ENCODE results near the gene ELAVL3. TPM values are rescaled to one million over a fixed set of nuclear protein-coding genes. Genes with fewer than 3 reads are reported as not detected.

The ELAVL3 gene
- total and polyA plus RNA-seq, 2 of the 8 experiments (the other 6 are each of a cell fraction or from before 2014, with no cell fraction given): 0.80 to 1.0 TPM

- H2BK20ac ChIP-seq (ENCODE audit: low read length): no peak within 1 kb of the TSS
- peaks cover 7% of the 10 kb centered on the region for H3K23me2 ChIP-seq (ENCODE audit: low read depth, low read length)
- peaks cover 9 to 24% (median 16%) of the 10 kb centered on the region in 4 experiments; a peak in 7 of 8 replicates for H3K36me3 ChIP-seq (ENCODE audit: control insufficient read depth in 2 of 4, insufficient read depth in 4 of 4, low read length in 3 of 4)
- peak within 1 kb of the TSS; percentile 85 for H4K91ac ChIP-seq (replicated peaks; ENCODE audit: insufficient read length, low read length)
- H3K23ac ChIP-seq (ENCODE audit: insufficient read length): no peak within 1 kb of the TSS
- no peak within 1 kb of the TSS for H3K14ac ChIP-seq (ENCODE audit: insufficient read length)
- H3K9ac ChIP-seq (replicated peaks in 1 of 4; ENCODE audit: extremely low read depth in 1 of 4, low read depth in 3 of 4, low read length in 3 of 4): peak within 1 kb of the TSS; percentile 76 to 97 (median 96)
- H3K27ac ChIP-seq (ENCODE audit: low read depth, low read length): peak within 1 kb of the TSS; percentile 91
- peak within 1 kb of the TSS; percentile 81 for H4K5ac ChIP-seq (ENCODE audit: insufficient read length, low read depth, low read length)
- H3K4me2 ChIP-seq (ENCODE audit: insufficient read depth in 1 of 2, low read depth in 2 of 2, low read length in 2 of 2): peak within 1 kb of the TSS; percentile 76 to 91
- DNase-seq (ENCODE audit: low read depth in 1 of 2, low spot score in 2 of 2) (peak; percentile 98 to 99), FAIRE-seq (peak; percentile 92)
- H2AK5ac ChIP-seq (ENCODE audit: low read depth, low read length): peak within 1 kb of the TSS; percentile 3; the same call in 1 of the 2 replicates
- CTCF ChIA-PET (ENCODE audit: partially characterized antibody): interaction anchor here (0.6 to 13.0 kb wide), 21 partner anchors 9 to 1639 kb away, joined by 3 to 192 read pairs (median 4); partner anchors contain the start of genes EPOR, RGL3 and SWSAP1
- POLR2A ChIA-PET (ENCODE audit: partially characterized antibody): interaction anchor here (1.0 to 2.8 kb wide), 9 partner anchors 8 to 60 kb away, joined by 3 to 15 read pairs (median 9); partner anchors contain the start of genes RGL3 and SWSAP1
- peak within 1 kb of the TSS; percentile 50 for H2BK12ac ChIP-seq (ENCODE audit: low read depth, low read length)
- no peaks in the 10 kb centered on the region; the same call in none of the 2 replicates for H3K79me1 ChIP-seq (ENCODE audit: low read depth, low read length)
- peaks cover 0 to 5% of the 10 kb centered on the region in 2 experiments for H4K20me1 ChIP-seq (replicated peaks in 1 of 2; ENCODE audit: control insufficient read depth in 1 of 2, insufficient read depth in 2 of 2, low read length in 2 of 2)
- peak within 1 kb of the TSS; percentile 95 for H4K8ac ChIP-seq (ENCODE audit: extremely low read depth, insufficient read depth, low read length)
- peaks cover 0 to 13% (median 7%) of the 10 kb centered on the region in 4 experiments; a peak in 5 of 7 replicates for H3K4me1 ChIP-seq (replicated peaks in 1 of 4; ENCODE audit: control insufficient read depth in 3 of 4, insufficient read depth in 4 of 4, low read length in 3 of 4)
- WGBS, 2 experiments (ENCODE audit: extremely low coverage in 1 of 2, insufficient coverage in 1 of 2, insufficient read length in 1 of 2, insufficient replicate concordance in 2 of 2, low coverage in 1 of 2, low lambda C conversion rate in 2 of 2, missing lambda C conversion rate in 1 of 2): 2% methylated on average over 47 of the region's 53 CpGs; no CpG with 5 or more reads in 1 of the 2 experiments
- H3K27me3 ChIP-seq (replicated peaks in 1 of 4; ENCODE audit: control insufficient read depth in 3 of 4, extremely low read depth in 1 of 4, insufficient read depth in 3 of 4, low read length in 3 of 4): no peaks in the 10 kb centered on the region
- H2BK5ac ChIP-seq (ENCODE audit: low read depth, low read length): peak within 1 kb of the TSS; percentile 97
- peak within 1 kb of the TSS; percentile 92 for H3K4ac ChIP-seq (replicated peaks; ENCODE audit: insufficient read length, low read depth, low read length)
- H3K9me3 ChIP-seq (ENCODE audit: insufficient read depth in 2 of 2, low read depth in 1 of 2, low read length in 1 of 2): no peaks in the 10 kb centered on the region
- peaks cover 0 to 16% of the 10 kb centered on the region in 2 experiments; a peak in 2 of 4 replicates for H3K79me2 ChIP-seq (ENCODE audit: control insufficient read depth in 1 of 2, insufficient read depth in 2 of 2, low read length in 2 of 2)
- peak within 1 kb of the TSS; percentile 91 for H2AFZ ChIP-seq (ENCODE audit: low read length)
- H3K4me3 ChIP-seq (ENCODE audit: extremely low read depth in 1 of 4, insufficient read depth in 2 of 4, low read depth in 3 of 4, low read length in 4 of 4): peak within 1 kb of the TSS; percentile 86 to 99 (median 93)
- H3K18ac ChIP-seq (ENCODE audit: extremely low read depth, low read length): peak within 1 kb of the TSS; percentile 60; the same call in 1 of the 2 replicates
- peak within 1 kb of the TSS; percentile 69 for H2BK120ac ChIP-seq (replicated peaks; ENCODE audit: low read depth, low read length)
- no peak within 1 kb of the TSS; the same call in 1 of the 2 replicates for H2BK15ac ChIP-seq (ENCODE audit: low read length)
- H3K56ac ChIP-seq (replicated peaks; ENCODE audit: insufficient read length, low read depth, low read length): peak within 1 kb of the TSS; percentile 87
- TF ChIP-seq JUN (IDR thresholded peaks at IDR 0.05; ENCODE audit: low read depth, low read length) (no peak), NRF1 (IDR thresholded peaks at IDR 0.05; ENCODE audit: low read depth, low read length) (no peak), MAFK (IDR thresholded peaks at IDR 0.05; ENCODE audit: low read depth, low read length) (no peak), TBP (IDR thresholded peaks at IDR 0.05; ENCODE audit: low read depth, low read length) (peak; percentile 83)
These were observed 45.6 kb downstream of the ELAVL3 start, which contains the start of the genes ODAD3 and PRKCSH for GRCh38 chr19:11435057-11435832. ODAD3 (minus strand) TSS chr19:11435121; CDS start chr19:11435016, 105 bp downstream. PRKCSH (plus strand) TSS chr19:11435635; CDS start chr19:11436118, 483 bp downstream.
